OCI-LY1 (cell line): ENCODE measurements around the gene ABCC9.

Source experiments
- H2AFZ ChIP-seq: fragments of 200-600 bp; sonication (generic), shearing (Covaris generic); 2 replicates; pipeline ENCODE4 v1.6.0; 2014; ENCODE audit warnings: antibody characterized with exemption, mild to moderate bottlenecking, low read length
- H3F3A ChIP-seq: fragments of 200-600 bp; sonication (generic), shearing (Covaris generic); 2 replicates; pipeline ENCODE4 v1.6.0; 2014; ENCODE audit warnings: mild to moderate bottlenecking, antibody characterized with exemption, low read length, moderate library complexity; ENCODE audit not compliant: insufficient read depth
- H3K27ac ChIP-seq: fragments of 200-600 bp; sonication (generic); 2 replicates; pipeline ENCODE4 v1.5.1; 2014; ENCODE audit warnings: low read length, mixed run types, mild to moderate bottlenecking, low read depth; ENCODE audit not compliant: poor library complexity, severe bottlenecking
- H3K27me3 ChIP-seq: fragments of 200-600 bp; sonication (generic); 2 replicates; pipeline ENCODE4 v1.6.0; 2014; ENCODE audit warnings: antibody characterized with exemption, mild to moderate bottlenecking, low read length, moderate library complexity; ENCODE audit not compliant: insufficient read depth
- H3K36me3 ChIP-seq: fragments of 200-600 bp; sonication (generic); 2 replicates; pipeline ENCODE4 v1.6.1; 2014; ENCODE audit warnings: mild to moderate bottlenecking, antibody characterized with exemption, low read length, moderate library complexity, mixed read lengths; ENCODE audit not compliant: insufficient read depth
- H3K4me1 ChIP-seq: fragments of 200-600 bp; sonication (generic); 2 replicates; pipeline ENCODE4 v1.5.1; 2014; ENCODE audit warnings: mild to moderate bottlenecking, low read length, moderate library complexity; ENCODE audit not compliant: insufficient read depth, severe bottlenecking
- H3K4me2 ChIP-seq: fragments of 200-600 bp; sonication (generic), shearing (Covaris generic); 2 replicates; pipeline ENCODE4 v1.6.1; 2014; ENCODE audit warnings: low read length
- H3K4me3 ChIP-seq: fragments of 200-600 bp; sonication (generic); 2 replicates; pipeline ENCODE4 v1.5.1; 2014; ENCODE audit warnings: low read length, low read depth, mild to moderate bottlenecking, mixed read lengths; ENCODE audit not compliant: poor library complexity, severe bottlenecking
- H3K79me2 ChIP-seq: fragments of 200-600 bp; shearing (Covaris generic); 2 replicates; pipeline ENCODE4 v1.6.1; 2016; ENCODE audit warnings: mixed run types, low read length, mixed read lengths; ENCODE audit not compliant: insufficient read depth
- H3K9ac ChIP-seq: fragments of 200-600 bp; sonication (generic), shearing (Covaris generic); 2 replicates; pipeline ENCODE4 v1.6.1; 2014; ENCODE audit warnings: mild to moderate bottlenecking, low read length, mixed read lengths
- H3K9me2 ChIP-seq: fragments of 200-600 bp; sonication (generic), shearing (Covaris generic); 2 replicates; pipeline ENCODE4 v1.6.1; 2014; ENCODE audit warnings: low read depth, mild to moderate bottlenecking, low read length, mixed read lengths
- H3K9me3 ChIP-seq: fragments of 200-600 bp; shearing (Covaris generic); 2 replicates; pipeline ENCODE4 v1.6.1; 2014; ENCODE audit warnings: low read length, mixed read lengths
- H4K20me1 ChIP-seq: fragments of 200-600 bp; sonication (generic), shearing (Covaris generic); 2 replicates; pipeline ENCODE4 v1.6.0; 2016; ENCODE audit warnings: mild to moderate bottlenecking, low read length; ENCODE audit not compliant: insufficient read depth
- CTCF ChIP-seq: fragments of 200-600 bp; sonication (generic), shearing (Covaris generic); IDR thresholded peaks from 2 replicates; pipeline ENCODE4 v1.5.1; 2017; ENCODE audit warnings: mild to moderate bottlenecking, antibody characterized with exemption, low read length, moderate library complexity, mixed read lengths
- EZH2 ChIP-seq: fragments of 200-600 bp; sonication (generic), shearing (Covaris generic); IDR thresholded peaks from 2 replicates; pipeline ENCODE4 v1.8.0; 2017; ENCODE audit warnings: borderline replicate concordance, mixed run types, mild to moderate bottlenecking, antibody characterized with exemption, low read length, moderate library complexity, mixed read lengths

The ABCC9 gene

GRCh38 chr12:21818627-21819026, 122.6 kb downstream of the ABCC9 start:
- H3K4me3 ChIP-seq: no peak overlapping the region
- no peak overlapping the region for H3K4me2 ChIP-seq

GRCh38 chr12:21815306-21816062, 125.7 kb downstream of the ABCC9 start:
- TF ChIP-seq CTCF (no peak), EZH2 (no peak)
- H4K20me1 ChIP-seq: no peaks in the 10 kb centered on the region
- H3K9me3 ChIP-seq: no peaks in the 10 kb centered on the region
- H3K27me3 ChIP-seq: no peaks in the 10 kb centered on the region
- H3K4me2 ChIP-seq: no peak overlapping the region
- no peaks in the 10 kb centered on the region for H3K79me2 ChIP-seq
- no peaks in the 10 kb centered on the region for H3K4me1 ChIP-seq
- H2AFZ ChIP-seq: no peak overlapping the region
- H3K36me3 ChIP-seq: no peaks in the 10 kb centered on the region
- H3K9me2 ChIP-seq: no peaks in the 10 kb centered on the region
- no peak overlapping the region for H3K27ac ChIP-seq
- no peak overlapping the region for H3K9ac ChIP-seq
- no peaks in the 10 kb centered on the region for H3F3A ChIP-seq
- no peak overlapping the region for H3K4me3 ChIP-seq

More at GRCh38 chr12:21818627-21819026, 122.6 kb downstream of the ABCC9 start:
- Histone ChIP-seq H3K9ac (no peak overlapping the region), H3K27me3 (no peaks in the 10 kb centered on the region), H2AFZ (no peak overlapping the region), H3K9me3 (no peaks in the 10 kb centered on the region), H3K27ac (no peak overlapping the region), H3K9me2 (no peaks in the 10 kb centered on the region), H4K20me1 (no peaks in the 10 kb centered on the region), H3F3A (no peaks in the 10 kb centered on the region), H3K36me3 (no peaks in the 10 kb centered on the region), H3K4me1 (no peaks in the 10 kb centered on the region), H3K79me2 (no peaks in the 10 kb centered on the region)
- TF ChIP-seq CTCF (no peak), EZH2 (no peak)

- H3K79me2 ChIP-seq: no peaks in the 10 kb centered on the region
- no peaks in the 10 kb centered on the region for H4K20me1 ChIP-seq
- no peaks in the 10 kb centered on the region for H3K4me1 ChIP-seq
- H3K9me3 ChIP-seq: no peaks in the 10 kb centered on the region
- TF ChIP-seq EZH2 (no peak), CTCF (no peak)
- H3K36me3 ChIP-seq: no peaks in the 10 kb centered on the region
- H3K4me3 ChIP-seq: no peak overlapping the region
- no peaks in the 10 kb centered on the region for H3F3A ChIP-seq
- H3K9ac ChIP-seq: no peak overlapping the region
- no peak overlapping the region for H3K4me2 ChIP-seq
- H3K27ac ChIP-seq: no peak overlapping the region
- H3K9me2 ChIP-seq: no peaks in the 10 kb centered on the region
- no peaks in the 10 kb centered on the region for H3K27me3 ChIP-seq
- no peak overlapping the region for H2AFZ ChIP-seq
Observed at GRCh38 chr12:21814814-21815213, 126.4 kb downstream of the ABCC9 start.
